Body of pancreas (tissue), 4 donors: ENCODE measurements around the gene LCE4A. TPM values are rescaled to one million over a fixed set of nuclear protein-coding genes. Genes with fewer than 3 reads are reported as not detected.

Experiments used
- ATAC-seq: fragments of 150-250 bp; one replicate; pipeline ENCODE4 v1.9.1; 2016
- DNase-seq, 4 donors: peaks; one replicate each; pipeline ENCODE4 v3.0.0-alpha.2; 2019
- H3K27ac ChIP-seq, 4 donors: fragments of 200-600 bp; sonication (generic); 1 replicate in 3 of 4; 2 replicates in 1 of 4; pipeline versions ENCODE4 v1.5.1 to v1.6.1; 2016 to 2019; ENCODE audit warnings: mild to moderate bottlenecking in 1 of 4, mixed read lengths in 1 of 4, moderate library complexity in 1 of 4
- H3K27me3 ChIP-seq, 2 donors: fragments of 200-600 bp; sonication (generic); one replicate each; pipeline ENCODE4 v1.6.0; 2016; ENCODE audit warnings: mild to moderate bottlenecking in 1 of 2
- H3K36me3 ChIP-seq, 2 donors: fragments of 200-600 bp; sonication (generic); replicated peaks in 1 of 2; 2 replicates each; pipeline ENCODE4 v1.5.1; 2016; ENCODE audit warnings: low read depth in 2 of 2; ENCODE audit not compliant: insufficient read depth in 1 of 2
- H3K4me1 ChIP-seq: fragments of 200-600 bp; sonication (generic); one replicate; pipeline ENCODE4 v1.6.0; 2016
- H3K4me3 ChIP-seq, 2 donors: fragments of 200-600 bp; sonication (generic); 1 replicate in 1 of 2; 2 replicates in 1 of 2; pipeline ENCODE4 v1.5.1; 2016 to 2019
- H3K9me3 ChIP-seq, 3 donors: fragments of 200-600 bp; sonication (generic); 1 replicate in 2 of 3; 2 replicates in 1 of 3; pipeline ENCODE4 v1.5.1; 2016
- POLR2A ChIP-seq, 3 donors: fragments of 450-650 bp; IDR thresholded peaks; one replicate each; pipeline ENCODE4 v1.6.1; 2016; ENCODE audit warnings: antibody characterized with exemption in 3 of 3, mild to moderate bottlenecking in 2 of 3
- WGBS, 2 donors: methylation state at CpG; one replicate each; pipeline ENCODE4 v1.1.5; 2017; 5-methylcytosine and 5-hydroxymethylcytosine counted together
- intact Hi-C: fragments of 100-400 bp; cut with DNase I; formaldehyde crosslinking; loops from one replicate; pipeline ENCODE4 v1.15.1; 2023
- total RNA-seq, 2 donors: library from RNA; depleted of rRNA; stranded (reverse); fragments of >200 nt; gene quantifications; one replicate each; pipeline ENCODE4 v1.1.0, GENCODE V29; 2016
- TF ChIP-seq, protein P1 (sequence below), 7 experiments: fragments of 450-650 bp in 4 of 7; fragments of 200-600 bp in 3 of 7; sonication (generic) in 3 of 7; IDR thresholded peaks; one replicate each; pipeline ENCODE4 v1.5.1; 2016 to 2019; ENCODE audit warnings: antibody characterized with exemption in 7 of 7

Gene LCE4A
- total RNA-seq, 2 donors from 2014 or later: not detected

DNA sequence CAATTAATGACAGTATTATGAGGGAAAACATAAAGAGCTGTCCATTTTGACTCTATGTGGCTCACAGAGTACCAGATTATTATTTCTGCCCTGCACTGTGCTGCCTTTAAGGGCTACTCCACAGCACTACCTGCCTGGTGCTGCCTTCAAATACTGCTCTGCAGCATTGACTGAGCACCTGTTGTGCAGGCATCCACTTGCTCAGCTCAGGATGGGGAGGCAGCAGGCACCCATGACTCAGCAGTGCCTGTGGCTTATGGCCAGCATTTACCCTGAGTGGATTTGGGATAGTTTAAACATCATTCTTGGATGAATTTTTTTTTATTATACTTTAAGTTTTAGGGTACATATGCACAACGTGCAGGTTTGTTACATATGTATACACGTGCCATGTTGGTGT, 48.9 kb downstream of the LCE4A start:
- no peaks in the 10 kb centered on the region for H3K4me1 ChIP-seq
- no peak for TF ChIP-seq POLR2A (IDR thresholded peaks at IDR 0.05)
- TF ChIP-seq, protein P1, sequence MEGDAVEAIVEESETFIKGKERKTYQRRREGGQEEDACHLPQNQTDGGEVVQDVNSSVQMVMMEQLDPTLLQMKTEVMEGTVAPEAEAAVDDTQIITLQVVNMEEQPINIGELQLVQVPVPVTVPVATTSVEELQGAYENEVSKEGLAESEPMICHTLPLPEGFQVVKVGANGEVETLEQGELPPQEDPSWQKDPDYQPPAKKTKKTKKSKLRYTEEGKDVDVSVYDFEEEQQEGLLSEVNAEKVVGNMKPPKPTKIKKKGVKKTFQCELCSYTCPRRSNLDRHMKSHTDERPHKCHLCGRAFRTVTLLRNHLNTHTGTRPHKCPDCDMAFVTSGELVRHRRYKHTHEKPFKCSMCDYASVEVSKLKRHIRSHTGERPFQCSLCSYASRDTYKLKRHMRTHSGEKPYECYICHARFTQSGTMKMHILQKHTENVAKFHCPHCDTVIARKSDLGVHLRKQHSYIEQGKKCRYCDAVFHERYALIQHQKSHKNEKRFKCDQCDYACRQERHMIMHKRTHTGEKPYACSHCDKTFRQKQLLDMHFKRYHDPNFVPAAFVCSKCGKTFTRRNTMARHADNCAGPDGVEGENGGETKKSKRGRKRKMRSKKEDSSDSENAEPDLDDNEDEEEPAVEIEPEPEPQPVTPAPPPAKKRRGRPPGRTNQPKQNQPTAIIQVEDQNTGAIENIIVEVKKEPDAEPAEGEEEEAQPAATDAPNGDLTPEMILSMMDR (IDR thresholded peaks at IDR 0.05): no peak
- H3K9me3 ChIP-seq: no peaks in the 10 kb centered on the region
- H3K27me3 ChIP-seq: no peaks in the 10 kb centered on the region
- no peak for ATAC-seq
- no peak overlapping the region for H3K4me3 ChIP-seq
- no peak overlapping the region for H3K27ac ChIP-seq
- DNase-seq: no peak
- intact Hi-C loops: no loop called here
- H3K36me3 ChIP-seq: no peaks in the 10 kb centered on the region
- 50 to 60% methylated on average over 2 of the region's 2 CpGs for WGBS, 2 donors

DNA sequence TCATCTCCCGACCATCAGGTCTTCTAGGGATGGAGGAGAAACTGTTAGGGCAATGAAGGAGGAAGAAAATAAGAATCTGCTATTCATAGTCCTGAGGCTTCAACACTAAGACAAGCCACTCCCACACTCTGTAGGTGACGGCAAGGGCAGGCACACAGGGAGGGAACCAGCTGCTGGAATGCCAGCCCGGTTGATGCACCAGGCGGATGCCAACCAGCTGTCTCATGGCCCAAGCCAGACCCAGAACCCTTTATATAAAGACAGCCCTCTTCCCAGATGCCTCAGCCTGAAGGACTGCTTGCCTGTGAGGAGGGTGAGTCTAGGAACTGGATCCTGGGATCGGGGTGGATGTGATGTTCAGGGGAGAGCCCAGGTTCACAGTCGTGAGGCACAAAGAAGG, 49.8 kb downstream of the LCE4A start, which contains the start of gene KPRP:
TSS of gene KPRP (plus strand) at position 279 of the 400 bp plus-strand sequence. CDS start 1,564 bp downstream, outside the sequence.
- Histone ChIP-seq H3K27me3 (no peaks in the 10 kb centered on the region), H3K27ac (no peak within 1 kb of the TSS), H3K9me3 (no peaks in the 10 kb centered on the region), H3K4me3 (no peak within 1 kb of the TSS), H3K36me3 (no peaks in the 10 kb centered on the region), H3K4me1 (no peaks in the 10 kb centered on the region)
- ATAC-seq (no peak), DNase-seq (no peak)
- TF ChIP-seq, protein P1 (IDR thresholded peaks at IDR 0.05): no peak
- TF ChIP-seq POLR2A (IDR thresholded peaks at IDR 0.05): no peak
- intact Hi-C loops: no loop called here
- WGBS, 2 donors: 50 to 60% methylated on average over 6 of the region's 6 CpGs

DNA sequence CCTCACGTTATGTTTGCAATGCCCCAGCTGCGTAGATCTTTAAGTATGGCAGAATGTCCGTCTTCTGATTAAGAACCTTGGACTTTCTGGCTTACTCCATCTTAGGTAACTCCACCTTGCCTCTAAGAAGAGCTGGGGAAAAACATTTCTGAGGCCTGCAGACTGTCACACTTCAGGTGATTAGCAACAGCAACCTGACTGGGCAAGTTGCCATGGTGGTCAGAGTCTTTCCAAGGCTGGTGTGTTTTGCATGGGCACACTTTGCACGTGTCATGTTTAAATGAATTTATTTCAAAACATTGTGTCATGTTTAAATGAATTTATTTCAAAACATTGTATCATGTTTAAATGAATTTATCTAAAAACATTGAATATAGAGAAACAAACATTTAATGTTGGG, 50.7 kb downstream of the LCE4A start:
- 54 to 59% methylated on average over 4 of the region's 4 CpGs for WGBS, 2 donors
- Histone ChIP-seq H3K36me3 (no peaks in the 10 kb centered on the region), H3K27ac (no peak overlapping the region), H3K4me3 (no peak overlapping the region), H3K27me3 (no peaks in the 10 kb centered on the region), H3K9me3 (no peaks in the 10 kb centered on the region), H3K4me1 (no peaks in the 10 kb centered on the region)
- DNase-seq: no peak
- no peak for ATAC-seq
- intact Hi-C loops: no loop called here
- TF ChIP-seq POLR2A (IDR thresholded peaks at IDR 0.05): no peak
- TF ChIP-seq, protein P1 (IDR thresholded peaks at IDR 0.05): no peak

Other genes starting within 250 kb of the LCE4A start
- gene LCE5A, start 197.4 kb upstream of the LCE4A start, total RNA-seq: not detected
- not detected for gene CRCT1, start 193.7 kb upstream of the LCE4A start, total RNA-seq
- gene LCE3E, start 141.4 kb upstream of the LCE4A start, total RNA-seq: not detected
- gene LCE3D, start 127.6 kb upstream of the LCE4A start, total RNA-seq: not detected
- gene LCE3C, start 107.9 kb upstream of the LCE4A start, total RNA-seq: not detected
- not detected for gene LCE3B, start 94.3 kb upstream of the LCE4A start, total RNA-seq
- gene LCE3A, start 85.1 kb upstream of the LCE4A start, total RNA-seq: not detected
- not detected for gene LCE2D, start 44.8 kb upstream of the LCE4A start, total RNA-seq
- gene LCE2C, start 32.9 kb upstream of the LCE4A start, total RNA-seq: not detected
- not detected for gene LCE2B, start 22.0 kb upstream of the LCE4A start, total RNA-seq
- not detected for gene LCE2A, start 9.8 kb upstream of the LCE4A start, total RNA-seq
- gene KPRP, start 49.9 kb downstream of the LCE4A start, total RNA-seq: not detected
- gene LCE1F, start 67.0 kb downstream of the LCE4A start, total RNA-seq: not detected
- not detected for gene LCE1E, start 78.1 kb downstream of the LCE4A start, total RNA-seq
- not detected for gene LCE1D, start 88.6 kb downstream of the LCE4A start, total RNA-seq
- gene LCE1C, start 98.5 kb downstream of the LCE4A start, total RNA-seq: not detected
- not detected for gene LCE1B, start 103.8 kb downstream of the LCE4A start, total RNA-seq
- not detected for gene LCE1A, start 119.3 kb downstream of the LCE4A start, total RNA-seq
- not detected for gene LCE6A, start 134.7 kb downstream of the LCE4A start, total RNA-seq
- not detected for gene LCE7A, start 151.8 kb downstream of the LCE4A start, total RNA-seq
- gene SMCP, start 170.2 kb downstream of the LCE4A start, total RNA-seq: not detected
- gene IVL, start 200.4 kb downstream of the LCE4A start, total RNA-seq: not detected
- gene SPRR5, start 239.0 kb downstream of the LCE4A start, total RNA-seq: not detected